Measurements from ENCODE around the gene PNLIP.

Gene PNLIP

GRCh38 chr10:116565534-116565933 lies 19.8 kb downstream of the PNLIP start:
- in situ Hi-C loops (cut with HindIII; ENCODE audit: low pct_ligation_motif_present, low pct_unique_long_range_greater_than_20kb, low sequenced_read_pairs) = no loop called here
- no peak for DNase-seq

GRCh38 chr10:116566932-116567331 lies 21.2 kb downstream of the PNLIP start:
- no peak for DNase-seq
- in situ Hi-C loops (cut with HindIII; ENCODE audit: low pct_ligation_motif_present, low pct_unique_long_range_greater_than_20kb, low sequenced_read_pairs) = no loop called here

GRCh38 chr10:116567335-116567734 lies 21.6 kb downstream of the PNLIP start:
- in situ Hi-C loops (cut with HindIII; ENCODE audit: low pct_ligation_motif_present, low pct_unique_long_range_greater_than_20kb, low sequenced_read_pairs) = no loop called here

GRCh38 chr10:116574797-116575196 lies 29.1 kb downstream of the PNLIP start:
- in situ Hi-C loops (cut with HindIII; ENCODE audit: low pct_ligation_motif_present, low pct_unique_long_range_greater_than_20kb, low sequenced_read_pairs) = no loop called here
- DNase-seq = no peak

More at GRCh38 chr10:116567335-116567734, 21.6 kb downstream of the PNLIP start:
- no peak for DNase-seq

GRCh38 chr10:116587878-116588591 lies 42.3 kb downstream of the PNLIP start:
- no peak for DNase-seq
- in situ Hi-C loops (cut with HindIII; ENCODE audit: low pct_ligation_motif_present, low pct_unique_long_range_greater_than_20kb, low sequenced_read_pairs) = no loop called here

GRCh38 chr10:116588995-116589394 lies 43.3 kb downstream of the PNLIP start:
- DNase-seq = no peak
- in situ Hi-C loops (cut with HindIII; ENCODE audit: low pct_ligation_motif_present, low pct_unique_long_range_greater_than_20kb, low sequenced_read_pairs) = no loop called here

- in situ Hi-C loops (cut with HindIII; ENCODE audit: low pct_ligation_motif_present, low pct_unique_long_range_greater_than_20kb, low sequenced_read_pairs) = no loop called here
- no peak for DNase-seq
These were observed 44.2 kb downstream of the PNLIP start for GRCh38 chr10:116589926-116590325.

GRCh38 chr10:116590590-116591444 lies 45.1 kb downstream of the PNLIP start, which contains the start of gene PNLIPRP1:
TSS of gene PNLIPRP1 (plus strand) at chr10:116590959. CDS start at chr10:116591130, 171 bp downstream.
- in situ Hi-C loops (cut with HindIII; ENCODE audit: low pct_ligation_motif_present, low pct_unique_long_range_greater_than_20kb, low sequenced_read_pairs) = no loop called here
- DNase-seq = no peak

- DNase-seq = no peak
- in situ Hi-C loops (cut with HindIII; ENCODE audit: low pct_ligation_motif_present, low pct_unique_long_range_greater_than_20kb, low sequenced_read_pairs) = no loop called here
These were observed 47.5 kb downstream of the PNLIP start for GRCh38 chr10:116593139-116593740.

- in situ Hi-C loops (cut with HindIII; ENCODE audit: low pct_ligation_motif_present, low pct_unique_long_range_greater_than_20kb, low sequenced_read_pairs) = no loop called here
- DNase-seq = no peak
These were observed 48.8 kb downstream of the PNLIP start for GRCh38 chr10:116594525-116595035.

GRCh38 chr10:116596062-116596461 lies 50.3 kb downstream of the PNLIP start:
- in situ Hi-C loops (cut with HindIII; ENCODE audit: low pct_ligation_motif_present, low pct_unique_long_range_greater_than_20kb, low sequenced_read_pairs) = no loop called here
- DNase-seq = no peak

GRCh38 chr10:116597543-116597942 lies 51.8 kb downstream of the PNLIP start:
- in situ Hi-C loops (cut with HindIII; ENCODE audit: low pct_ligation_motif_present, low pct_unique_long_range_greater_than_20kb, low sequenced_read_pairs) = no loop called here
- no peak for DNase-seq

GRCh38 chr10:116598329-116598728 lies 52.6 kb downstream of the PNLIP start:
- in situ Hi-C loops (cut with HindIII; ENCODE audit: low pct_ligation_motif_present, low pct_unique_long_range_greater_than_20kb, low sequenced_read_pairs) = no loop called here
- no peak for DNase-seq

GRCh38 chr10:116599991-116600390 lies 54.3 kb downstream of the PNLIP start:
- DNase-seq = no peak
- in situ Hi-C loops (cut with HindIII; ENCODE audit: low pct_ligation_motif_present, low pct_unique_long_range_greater_than_20kb, low sequenced_read_pairs) = no loop called here

- in situ Hi-C loops (cut with HindIII; ENCODE audit: low pct_ligation_motif_present, low pct_unique_long_range_greater_than_20kb, low sequenced_read_pairs) = no loop called here
These were observed 57.1 kb downstream of the PNLIP start for GRCh38 chr10:116602648-116603400.

GRCh38 chr10:116606061-116606483 lies 60.3 kb downstream of the PNLIP start:
- DNase-seq = no peak
- in situ Hi-C loops (cut with HindIII; ENCODE audit: low pct_ligation_motif_present, low pct_unique_long_range_greater_than_20kb, low sequenced_read_pairs) = no loop called here

More at GRCh38 chr10:116602648-116603400, 57.1 kb downstream of the PNLIP start:
- no peak for DNase-seq

GRCh38 chr10:116607336-116607735 lies 61.6 kb downstream of the PNLIP start:
- DNase-seq = no peak
- in situ Hi-C loops (cut with HindIII; ENCODE audit: low pct_ligation_motif_present, low pct_unique_long_range_greater_than_20kb, low sequenced_read_pairs) = no loop called here
